ENCODE measurements around the gene LRFN2. TPM values are rescaled to one million over a fixed set of nuclear protein-coding genes. Genes with fewer than 3 reads are reported as not detected.

Gene LRFN2
- polyA plus RNA-seq, 1 donor (not counting 4 experiments of a cell fraction or from before 2014, with no cell fraction given): not detected

DNA sequence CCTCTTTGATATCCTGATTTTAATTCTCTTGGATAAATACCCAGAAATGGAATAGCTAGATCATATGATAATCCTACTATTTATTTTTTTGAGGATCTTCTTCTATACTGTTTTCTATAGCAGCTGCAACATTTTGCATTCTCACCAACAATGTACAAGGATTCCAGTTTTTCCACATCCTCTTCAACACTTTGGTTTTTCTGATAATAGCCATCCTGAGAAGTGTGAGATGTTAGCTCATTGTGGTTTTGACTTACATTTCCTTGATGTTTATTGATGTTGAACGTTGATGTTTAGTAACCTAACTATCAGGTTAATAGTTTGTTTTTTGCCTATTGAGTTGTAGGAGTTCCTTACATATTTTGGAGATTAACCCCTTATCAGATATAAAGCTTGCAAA, 217.3 kb downstream of the LRFN2 start:
- H3K36me3 ChIP-seq (ENCODE audit: control insufficient read depth in 2 of 2, extremely low read depth in 1 of 2, insufficient read depth in 2 of 2, low read length in 2 of 2): no peaks in the 10 kb centered on the region
- H3K4me2 ChIP-seq (ENCODE audit: control insufficient read depth, extremely low read depth, insufficient read depth, low read depth, low read length): no peak overlapping the region
- H3K4me3 ChIP-seq (ENCODE audit: control insufficient read depth in 2 of 3, extremely low read depth in 1 of 3, insufficient read depth in 2 of 3, low read depth in 1 of 3, low read length in 3 of 3): no peak overlapping the region
- DNase-seq (ENCODE audit: low read depth, low spot score) (no peak), FAIRE-seq (no peak)
- no peak overlapping the region for H3K27ac ChIP-seq (ENCODE audit: control insufficient read depth, insufficient read depth, low read length)
- TF ChIP-seq, protein P1, sequence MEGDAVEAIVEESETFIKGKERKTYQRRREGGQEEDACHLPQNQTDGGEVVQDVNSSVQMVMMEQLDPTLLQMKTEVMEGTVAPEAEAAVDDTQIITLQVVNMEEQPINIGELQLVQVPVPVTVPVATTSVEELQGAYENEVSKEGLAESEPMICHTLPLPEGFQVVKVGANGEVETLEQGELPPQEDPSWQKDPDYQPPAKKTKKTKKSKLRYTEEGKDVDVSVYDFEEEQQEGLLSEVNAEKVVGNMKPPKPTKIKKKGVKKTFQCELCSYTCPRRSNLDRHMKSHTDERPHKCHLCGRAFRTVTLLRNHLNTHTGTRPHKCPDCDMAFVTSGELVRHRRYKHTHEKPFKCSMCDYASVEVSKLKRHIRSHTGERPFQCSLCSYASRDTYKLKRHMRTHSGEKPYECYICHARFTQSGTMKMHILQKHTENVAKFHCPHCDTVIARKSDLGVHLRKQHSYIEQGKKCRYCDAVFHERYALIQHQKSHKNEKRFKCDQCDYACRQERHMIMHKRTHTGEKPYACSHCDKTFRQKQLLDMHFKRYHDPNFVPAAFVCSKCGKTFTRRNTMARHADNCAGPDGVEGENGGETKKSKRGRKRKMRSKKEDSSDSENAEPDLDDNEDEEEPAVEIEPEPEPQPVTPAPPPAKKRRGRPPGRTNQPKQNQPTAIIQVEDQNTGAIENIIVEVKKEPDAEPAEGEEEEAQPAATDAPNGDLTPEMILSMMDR (optimal IDR thresholded peaks at IDR 0.05 in 1 of 3, IDR thresholded peaks at IDR 0.05 in 1 of 3, conservative IDR thresholded peaks at IDR 0.05 in 1 of 3; ENCODE audit: extremely low read depth in 1 of 3, insufficient read depth in 2 of 3, low read length in 3 of 3): no peak
- dilution Hi-C loops (cut with MboI; ENCODE audit: extremely low pct_ligation_motif_present, low sequenced_read_pairs): no loop called here
- H3K9me3 ChIP-seq (ENCODE audit: control insufficient read depth, low read depth, low read length): no peaks in the 10 kb centered on the region
- H4K20me1 ChIP-seq (ENCODE audit: control insufficient read depth, extremely low read depth, insufficient read depth, low read length): no peaks in the 10 kb centered on the region
- H3K9ac ChIP-seq (ENCODE audit: control insufficient read depth, extremely low read depth, insufficient read depth, low read length): no peak overlapping the region
- H2AFZ ChIP-seq (ENCODE audit: control insufficient read depth, low read length): no peak overlapping the region
- H3K79me2 ChIP-seq (ENCODE audit: control insufficient read depth, insufficient read depth, low read length): no peaks in the 10 kb centered on the region
- no peaks in the 10 kb centered on the region for H3K9me1 ChIP-seq (ENCODE audit: control insufficient read depth, extremely low read depth, insufficient read depth, low read length)
- H3K4me1 ChIP-seq (ENCODE audit: control insufficient read depth, extremely low read depth, insufficient read depth, low read length): peaks cover 3% of the 10 kb centered on the region
- no peaks in the 10 kb centered on the region for H3K27me3 ChIP-seq (ENCODE audit: control insufficient read depth, extremely low read depth, insufficient read depth, low read length)

DNA sequence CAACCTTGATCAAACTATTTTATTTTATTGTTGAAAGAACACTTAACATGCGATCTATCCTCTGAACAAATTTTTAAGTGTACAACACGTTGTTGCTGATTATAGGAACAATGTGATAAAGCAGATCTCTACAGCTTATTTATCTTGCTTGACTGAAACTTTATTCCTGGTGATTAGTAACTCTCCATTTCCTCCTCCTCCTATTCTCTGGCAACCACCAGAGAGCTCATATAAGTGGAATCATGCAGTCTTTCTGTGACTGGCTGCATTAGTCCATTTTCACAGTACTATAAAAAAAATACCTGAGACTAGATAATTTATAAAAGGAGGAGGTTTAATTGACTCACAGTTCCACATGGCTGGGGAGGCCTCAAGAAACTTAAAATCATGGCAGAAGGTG, 218.1 kb downstream of the LRFN2 start:
- no peaks in the 10 kb centered on the region for H3K9me3 ChIP-seq (ENCODE audit: control insufficient read depth, low read depth, low read length)
- peaks cover 3% of the 10 kb centered on the region for H3K4me1 ChIP-seq (ENCODE audit: control insufficient read depth, extremely low read depth, insufficient read depth, low read length)
- H2AFZ ChIP-seq (ENCODE audit: control insufficient read depth, low read length): no peak overlapping the region
- TF ChIP-seq, protein P1 (optimal IDR thresholded peaks at IDR 0.05 in 1 of 3, IDR thresholded peaks at IDR 0.05 in 1 of 3, conservative IDR thresholded peaks at IDR 0.05 in 1 of 3; ENCODE audit: extremely low read depth in 1 of 3, insufficient read depth in 2 of 3, low read length in 3 of 3): no peak
- TF ChIP-seq EZH2 (IDR thresholded peaks at IDR 0.05; ENCODE audit: low read length): no peak
- no peak overlapping the region for H3K4me3 ChIP-seq (ENCODE audit: control insufficient read depth in 2 of 3, extremely low read depth in 1 of 3, insufficient read depth in 2 of 3, low read depth in 1 of 3, low read length in 3 of 3)
- H3K36me3 ChIP-seq (ENCODE audit: control insufficient read depth in 2 of 2, extremely low read depth in 1 of 2, insufficient read depth in 2 of 2, low read length in 2 of 2): no peaks in the 10 kb centered on the region
- dilution Hi-C loops (cut with MboI; ENCODE audit: extremely low pct_ligation_motif_present, low sequenced_read_pairs): no loop called here
- H3K79me2 ChIP-seq (ENCODE audit: control insufficient read depth, insufficient read depth, low read length): no peaks in the 10 kb centered on the region
- no peak overlapping the region for H3K4me2 ChIP-seq (ENCODE audit: control insufficient read depth, extremely low read depth, insufficient read depth, low read depth, low read length)
- no peaks in the 10 kb centered on the region for H3K27me3 ChIP-seq (ENCODE audit: control insufficient read depth, extremely low read depth, insufficient read depth, low read length)
- H3K9ac ChIP-seq (ENCODE audit: control insufficient read depth, extremely low read depth, insufficient read depth, low read length): no peak overlapping the region
- no peaks in the 10 kb centered on the region for H3K9me1 ChIP-seq (ENCODE audit: control insufficient read depth, extremely low read depth, insufficient read depth, low read length)
- FAIRE-seq: no peak
- DNase-seq (ENCODE audit: low read depth, low spot score): no peak
- no peaks in the 10 kb centered on the region for H4K20me1 ChIP-seq (ENCODE audit: control insufficient read depth, extremely low read depth, insufficient read depth, low read length)
- no peak overlapping the region for H3K27ac ChIP-seq (ENCODE audit: control insufficient read depth, insufficient read depth, low read length)
